Body of pancreas (tissue), 4 donors: ENCODE results near the gene HDAC11.
"Not testable (repeated sequence)": the region's sequence is repeated elsewhere in the genome, so short reads cannot be mapped to it uniquely, and the experiment has no call there.

Experiments used
- CTCF ChIP-seq, 7 experiments: fragments of 450-650 bp in 4 of 7; fragments of 200-600 bp in 3 of 7; sonication (generic) in 3 of 7; IDR thresholded peaks; one replicate each; pipeline ENCODE4 v1.5.1; 2016 to 2019; ENCODE audit warnings: antibody characterized with exemption in 7 of 7
- POLR2A ChIP-seq, 3 donors: fragments of 450-650 bp; IDR thresholded peaks; one replicate each; pipeline ENCODE4 v1.6.1; 2016; ENCODE audit warnings: antibody characterized with exemption in 3 of 3, mild to moderate bottlenecking in 2 of 3

- TF ChIP-seq POLR2A, CTCF (IDR thresholded peaks at IDR 0.05): not testable (repeated sequence)
Observed at GRCh38 chr3:13436213-13436612, 43.9 kb upstream of the HDAC11 start.
